HUES64 (cell line): ENCODE results near the gene TMEM214. TPM values are rescaled to one million over a fixed set of nuclear protein-coding genes. Genes with fewer than 3 reads are reported as not detected.

Experiments
- H3K27ac ChIP-seq: 2 replicates; pipeline ENCODE4 v1.7.0; 2013; ENCODE audit warnings: low read depth, low read length, inconsistent platforms
- H3K27me3 ChIP-seq: 2 replicates; pipeline ENCODE4 v1.6.1; 2013; ENCODE audit warnings: mild to moderate bottlenecking, low read length; ENCODE audit not compliant: insufficient read depth
- H3K36me3 ChIP-seq: 2 replicates; pipeline ENCODE4 v1.6.1; 2013; ENCODE audit warnings: mild to moderate bottlenecking, low read length; ENCODE audit not compliant: insufficient read depth
- H3K4me1 ChIP-seq: 2 replicates; pipeline ENCODE4 v1.6.1; 2013; ENCODE audit warnings: mild to moderate bottlenecking, low read length, moderate library complexity; ENCODE audit not compliant: insufficient read depth
- H3K4me3 ChIP-seq: 2 replicates; pipeline ENCODE4 v1.5.1; 2013; ENCODE audit warnings: mild to moderate bottlenecking, low read length, moderate library complexity
- H3K9ac ChIP-seq: 2 replicates; pipeline ENCODE4 v1.6.1; 2013; ENCODE audit warnings: mild to moderate bottlenecking, low read depth, low read length
- H3K9me3 ChIP-seq: 2 replicates; pipeline ENCODE4 v1.6.1; 2013; ENCODE audit warnings: low read depth, low read length; ENCODE audit not compliant: insufficient read depth
- WGBS: fragments of 150-250, 120-280 bp; methylation state at CpG from one replicate; pipeline ENCODE4 v1.1.7; 2013; ENCODE audit warnings: missing lambda C conversion rate; 5-methylcytosine and 5-hydroxymethylcytosine counted together
- polyA plus RNA-seq, 2 experiments: library from polyadenylated mRNA; stranded (reverse); fragments of 50-300 nt; gene quantifications; one replicate each; pipeline ENCODE4 v1.2.3, GENCODE V29; 2013

TMEM214 gene
- polyA plus RNA-seq (2013, experiment 1 of 2) = 31.8 TPM
- polyA plus RNA-seq (2013, experiment 2 of 2) = 38.0 TPM

GRCh38 chr2:27032495-27033252 is at the start of gene TMEM214:
Gene TMEM214 (plus strand): TSS chr2:27032965. CDS start chr2:27033016, 51 bp downstream.
- Histone ChIP-seq H3K4me3 (peak within 1 kb of the TSS; percentile 91), H3K27ac (no peak within 1 kb of the TSS), H3K36me3 (peaks cover 30% of the 10 kb centered on the region), H3K9me3 (no peaks in the 10 kb centered on the region), H3K4me1 (no peaks in the 10 kb centered on the region), H3K9ac (peak within 1 kb of the TSS; percentile 85), H3K27me3 (no peaks in the 10 kb centered on the region)
- WGBS = under 1% methylated on average over 76 of the region's 76 CpGs

- peaks cover 3% of the 10 kb centered on the region; the same call in 1 of the 2 replicates for H3K4me1 ChIP-seq
- H3K4me3 ChIP-seq = no peak overlapping the region
- H3K27ac ChIP-seq = no peak overlapping the region
- WGBS = 100% methylated on average over 1 of the region's 3 CpGs
- H3K9me3 ChIP-seq = no peaks in the 10 kb centered on the region
- no peaks in the 10 kb centered on the region for H3K36me3 ChIP-seq
- no peak overlapping the region for H3K9ac ChIP-seq
- H3K27me3 ChIP-seq = no peaks in the 10 kb centered on the region
Observed at GRCh38 chr2:26983746-26984145, 49.0 kb upstream of the TMEM214 start.

GRCh38 chr2:26985807-26986206 is 47.0 kb upstream of the TMEM214 start:
- no peaks in the 10 kb centered on the region for H3K9me3 ChIP-seq

GRCh38 chr2:26986576-26986975 is 46.2 kb upstream of the TMEM214 start:
- WGBS = 90% methylated on average over 5 of the region's 5 CpGs
- no peaks in the 10 kb centered on the region for H3K36me3 ChIP-seq
- H3K27ac ChIP-seq = no peak overlapping the region
- H3K27me3 ChIP-seq = no peaks in the 10 kb centered on the region
- H3K4me1 ChIP-seq = peaks cover 3% of the 10 kb centered on the region; the same call in 1 of the 2 replicates
- no peaks in the 10 kb centered on the region for H3K9me3 ChIP-seq
- H3K4me3 ChIP-seq = no peak overlapping the region
- no peak overlapping the region for H3K9ac ChIP-seq

More at GRCh38 chr2:26985807-26986206, 47.0 kb upstream of the TMEM214 start:
- H3K27ac ChIP-seq = no peak overlapping the region
- 94% methylated on average over 4 of the region's 4 CpGs for WGBS
- H3K4me3 ChIP-seq = no peak overlapping the region
- no peak overlapping the region for H3K9ac ChIP-seq
- H3K27me3 ChIP-seq = no peaks in the 10 kb centered on the region
- peaks cover 3% of the 10 kb centered on the region; the same call in 1 of the 2 replicates for H3K4me1 ChIP-seq
- H3K36me3 ChIP-seq = no peaks in the 10 kb centered on the region

GRCh38 chr2:26988058-26988860 is 44.5 kb upstream of the TMEM214 start:
- no peak overlapping the region for H3K27ac ChIP-seq
- no peaks in the 10 kb centered on the region for H3K36me3 ChIP-seq
- no peak overlapping the region for H3K9ac ChIP-seq
- peaks cover 3% of the 10 kb centered on the region; the same call in 1 of the 2 replicates for H3K4me1 ChIP-seq
- H3K4me3 ChIP-seq = no peak overlapping the region
- H3K9me3 ChIP-seq = no peaks in the 10 kb centered on the region
- no peaks in the 10 kb centered on the region for H3K27me3 ChIP-seq
- WGBS = 62% methylated on average over 4 of the region's 4 CpGs

GRCh38 chr2:26989156-26989555 is 43.6 kb upstream of the TMEM214 start:
- Histone ChIP-seq H3K9me3 (no peaks in the 10 kb centered on the region), H3K4me1 (peaks cover 3% of the 10 kb centered on the region; the same call in 1 of the 2 replicates), H3K27me3 (no peaks in the 10 kb centered on the region), H3K27ac (no peak overlapping the region), H3K36me3 (no peaks in the 10 kb centered on the region), H3K9ac (no peak overlapping the region), H3K4me3 (no peak overlapping the region)
- 82% methylated on average over 8 of the region's 8 CpGs for WGBS

- H3K36me3 ChIP-seq = no peaks in the 10 kb centered on the region
- H3K4me1 ChIP-seq = peaks cover 3% of the 10 kb centered on the region; the same call in 1 of the 2 replicates
- H3K27me3 ChIP-seq = no peaks in the 10 kb centered on the region
- no peaks in the 10 kb centered on the region for H3K9me3 ChIP-seq
- no peak overlapping the region for H3K27ac ChIP-seq
- 86% methylated on average over 5 of the region's 5 CpGs for WGBS
- no peak overlapping the region for H3K4me3 ChIP-seq
- H3K9ac ChIP-seq = no peak overlapping the region
Observed at GRCh38 chr2:26991717-26992116, 41.0 kb upstream of the TMEM214 start.

- Histone ChIP-seq H3K9ac (no peak overlapping the region), H3K4me1 (no peaks in the 10 kb centered on the region), H3K27ac (no peak overlapping the region), H3K9me3 (no peaks in the 10 kb centered on the region), H3K36me3 (no peaks in the 10 kb centered on the region), H3K4me3 (no peak overlapping the region), H3K27me3 (no peaks in the 10 kb centered on the region)
- 63% methylated on average over 1 of the region's 1 CpG for WGBS
Observed at GRCh38 chr2:26993768-26994167, 39.0 kb upstream of the TMEM214 start.

GRCh38 chr2:26994983-26995382 is 37.8 kb upstream of the TMEM214 start:
- no peak overlapping the region for H3K4me3 ChIP-seq
- no peaks in the 10 kb centered on the region for H3K9me3 ChIP-seq
- WGBS = 95% methylated on average over 1 of the region's 1 CpG
- no peaks in the 10 kb centered on the region for H3K27me3 ChIP-seq
- H3K9ac ChIP-seq = no peak overlapping the region
- H3K36me3 ChIP-seq = no peaks in the 10 kb centered on the region
- H3K4me1 ChIP-seq = no peaks in the 10 kb centered on the region
- H3K27ac ChIP-seq = no peak overlapping the region

GRCh38 chr2:26997394-26997793 is 35.4 kb upstream of the TMEM214 start:
- Histone ChIP-seq H3K27ac (no peak overlapping the region), H3K9ac (no peak overlapping the region), H3K9me3 (no peaks in the 10 kb centered on the region), H3K4me1 (no peaks in the 10 kb centered on the region), H3K4me3 (no peak overlapping the region), H3K36me3 (no peaks in the 10 kb centered on the region), H3K27me3 (no peaks in the 10 kb centered on the region)
- 79% methylated on average over 10 of the region's 10 CpGs for WGBS

GRCh38 chr2:26998323-26998722 is 34.4 kb upstream of the TMEM214 start:
- H3K4me3 ChIP-seq = no peak overlapping the region
- H3K27me3 ChIP-seq = no peaks in the 10 kb centered on the region
- 71% methylated on average over 1 of the region's 1 CpG for WGBS
- no peak overlapping the region for H3K9ac ChIP-seq
- no peak overlapping the region for H3K27ac ChIP-seq
- H3K36me3 ChIP-seq = no peaks in the 10 kb centered on the region
- H3K9me3 ChIP-seq = no peaks in the 10 kb centered on the region
- H3K4me1 ChIP-seq = no peaks in the 10 kb centered on the region
